ENCODE data around the gene DLG2.

The DLG2 gene

DNA sequence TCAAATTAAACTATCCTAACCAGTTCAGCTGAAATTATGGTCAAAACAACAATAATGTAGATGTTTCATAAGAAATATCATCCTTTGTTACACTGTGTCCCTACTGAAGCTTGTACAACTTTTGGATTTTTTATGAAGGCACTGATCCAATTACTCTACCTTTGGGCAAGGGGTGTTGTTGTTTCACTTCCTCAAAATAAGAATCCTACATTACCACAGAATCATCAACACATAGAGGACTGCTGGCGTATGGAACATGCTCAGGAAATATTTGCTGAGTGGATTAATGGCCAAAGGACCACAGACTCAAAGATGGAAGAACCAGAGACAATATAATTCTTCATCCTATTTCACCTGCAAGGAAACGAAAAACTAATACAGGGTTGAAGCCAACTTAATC lies 1433.4 kb downstream of the DLG2 start:
- Histone ChIP-seq H3K4me1 (ENCODE audit: low read length) (peaks cover 29% of the 10 kb centered on the region), H3K9me3 (ENCODE audit: insufficient read depth, low read length) (no peaks in the 10 kb centered on the region), H3K79me2 (ENCODE audit: low read length) (no peaks in the 10 kb centered on the region), H3K27ac (ENCODE audit: low read length) (no peak overlapping the region), H3K4me3 (ENCODE audit: low read length) (no peak overlapping the region), H3K9ac (ENCODE audit: low read length) (no peak overlapping the region), H2AFZ (ENCODE audit: low read depth, low read length) (no peak overlapping the region), H3K36me3 (replicated peaks; ENCODE audit: low read depth, low read length) (no peaks in the 10 kb centered on the region), H3K27me3 (ENCODE audit: low read depth, low read length) (no peaks in the 10 kb centered on the region), H4K20me1 (ENCODE audit: insufficient read depth, low read length) (no peaks in the 10 kb centered on the region), H3K4me2 (ENCODE audit: low read length) (no peak overlapping the region)
- no peak for TF ChIP-seq EZH2phosphoT487 (IDR thresholded peaks at IDR 0.05; ENCODE audit: low read depth)
- TF ChIP-seq, protein P1, sequence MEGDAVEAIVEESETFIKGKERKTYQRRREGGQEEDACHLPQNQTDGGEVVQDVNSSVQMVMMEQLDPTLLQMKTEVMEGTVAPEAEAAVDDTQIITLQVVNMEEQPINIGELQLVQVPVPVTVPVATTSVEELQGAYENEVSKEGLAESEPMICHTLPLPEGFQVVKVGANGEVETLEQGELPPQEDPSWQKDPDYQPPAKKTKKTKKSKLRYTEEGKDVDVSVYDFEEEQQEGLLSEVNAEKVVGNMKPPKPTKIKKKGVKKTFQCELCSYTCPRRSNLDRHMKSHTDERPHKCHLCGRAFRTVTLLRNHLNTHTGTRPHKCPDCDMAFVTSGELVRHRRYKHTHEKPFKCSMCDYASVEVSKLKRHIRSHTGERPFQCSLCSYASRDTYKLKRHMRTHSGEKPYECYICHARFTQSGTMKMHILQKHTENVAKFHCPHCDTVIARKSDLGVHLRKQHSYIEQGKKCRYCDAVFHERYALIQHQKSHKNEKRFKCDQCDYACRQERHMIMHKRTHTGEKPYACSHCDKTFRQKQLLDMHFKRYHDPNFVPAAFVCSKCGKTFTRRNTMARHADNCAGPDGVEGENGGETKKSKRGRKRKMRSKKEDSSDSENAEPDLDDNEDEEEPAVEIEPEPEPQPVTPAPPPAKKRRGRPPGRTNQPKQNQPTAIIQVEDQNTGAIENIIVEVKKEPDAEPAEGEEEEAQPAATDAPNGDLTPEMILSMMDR (IDR thresholded peaks at IDR 0.05; ENCODE audit: low read depth, low read length), result no peak

DNA sequence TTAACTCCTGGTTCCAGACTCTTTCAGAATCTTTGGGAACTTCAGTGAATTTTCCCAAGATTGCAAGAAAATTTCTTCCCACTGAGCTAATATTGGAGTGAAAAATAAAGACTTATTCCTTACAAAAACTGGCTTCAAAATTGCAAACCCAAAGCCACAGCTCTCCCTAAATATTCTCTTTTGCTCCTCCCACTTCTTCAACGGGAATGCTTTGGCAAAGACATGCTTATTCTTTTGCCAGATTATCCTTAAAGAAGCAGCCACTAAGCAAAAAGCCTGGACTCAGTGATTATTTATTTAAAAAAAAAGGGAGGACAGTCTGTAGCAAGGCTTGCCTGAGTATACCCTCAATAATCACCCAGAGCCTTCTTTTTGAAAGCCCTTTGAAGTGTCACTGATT lies 1438.6 kb downstream of the DLG2 start:
- no peak overlapping the region for H3K4me2 ChIP-seq (ENCODE audit: low read length)
- no peak overlapping the region for H2AFZ ChIP-seq (ENCODE audit: low read depth, low read length)
- peaks cover 4% of the 10 kb centered on the region; the same call in 1 of the 2 replicates for H3K9me3 ChIP-seq (ENCODE audit: insufficient read depth, low read length)
- H3K79me2 ChIP-seq (ENCODE audit: low read length), result no peaks in the 10 kb centered on the region
- H3K4me3 ChIP-seq (ENCODE audit: low read length), result no peak overlapping the region
- H4K20me1 ChIP-seq (ENCODE audit: insufficient read depth, low read length), result no peaks in the 10 kb centered on the region
- no peak overlapping the region for H3K9ac ChIP-seq (ENCODE audit: low read length)
- H3K4me1 ChIP-seq (ENCODE audit: low read length), result peaks cover 31% of the 10 kb centered on the region
- H3K27ac ChIP-seq (ENCODE audit: low read length), result no peak overlapping the region
- H3K27me3 ChIP-seq (ENCODE audit: low read depth, low read length), result no peaks in the 10 kb centered on the region
- TF ChIP-seq EZH2phosphoT487 (IDR thresholded peaks at IDR 0.05; ENCODE audit: low read depth), result no peak
- TF ChIP-seq, protein P1 (IDR thresholded peaks at IDR 0.05; ENCODE audit: low read depth, low read length), result no peak
- H3K36me3 ChIP-seq (replicated peaks; ENCODE audit: low read depth, low read length), result no peaks in the 10 kb centered on the region

- no peaks in the 10 kb centered on the region for H4K20me1 ChIP-seq (ENCODE audit: insufficient read depth, low read length)
- no peaks in the 10 kb centered on the region for H3K9me3 ChIP-seq (ENCODE audit: insufficient read depth, low read length)
- H3K4me2 ChIP-seq (ENCODE audit: low read length), result no peak overlapping the region
- H3K27ac ChIP-seq (ENCODE audit: low read length), result no peak overlapping the region
- no peak overlapping the region for H3K4me3 ChIP-seq (ENCODE audit: low read length)
- H3K36me3 ChIP-seq (replicated peaks; ENCODE audit: low read depth, low read length), result no peaks in the 10 kb centered on the region
- H3K79me2 ChIP-seq (ENCODE audit: low read length), result no peaks in the 10 kb centered on the region
- no peaks in the 10 kb centered on the region for H3K4me1 ChIP-seq (ENCODE audit: low read length)
- no peak overlapping the region for H2AFZ ChIP-seq (ENCODE audit: low read depth, low read length)
- no peak overlapping the region for H3K9ac ChIP-seq (ENCODE audit: low read length)
- no peak for TF ChIP-seq EZH2phosphoT487 (IDR thresholded peaks at IDR 0.05; ENCODE audit: low read depth)
- TF ChIP-seq, protein P1 (IDR thresholded peaks at IDR 0.05; ENCODE audit: low read depth, low read length), result no peak
- no peaks in the 10 kb centered on the region for H3K27me3 ChIP-seq (ENCODE audit: low read depth, low read length)
Observed at GRCh38 chr11:84173078-84173477, 1454.1 kb downstream of the DLG2 start.

DNA sequence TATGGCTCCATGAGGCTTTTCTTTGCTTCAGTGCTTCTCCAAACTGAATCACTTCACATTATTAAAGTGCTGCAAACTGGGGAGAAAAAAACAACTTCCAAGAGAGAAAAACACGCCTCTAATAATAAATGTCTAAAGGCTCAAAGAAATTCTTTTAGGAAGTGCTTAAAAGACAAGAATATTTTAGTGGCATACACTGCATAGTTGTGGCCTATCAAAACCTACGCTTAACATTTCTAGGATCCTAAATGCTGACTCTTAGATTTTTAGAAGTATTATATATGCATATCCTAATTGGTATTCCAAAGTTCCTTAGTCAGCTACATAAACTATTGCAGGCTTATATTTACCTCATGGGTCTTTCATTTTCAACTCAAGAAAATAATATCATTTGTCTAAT lies 1462.0 kb downstream of the DLG2 start:
- no peak for TF ChIP-seq EZH2phosphoT487 (IDR thresholded peaks at IDR 0.05; ENCODE audit: low read depth)
- TF ChIP-seq, protein P1 (IDR thresholded peaks at IDR 0.05; ENCODE audit: low read depth, low read length), result no peak
- Histone ChIP-seq H3K4me2 (ENCODE audit: low read length) (no peak overlapping the region), H3K4me1 (ENCODE audit: low read length) (no peaks in the 10 kb centered on the region), H4K20me1 (ENCODE audit: insufficient read depth, low read length) (no peaks in the 10 kb centered on the region), H3K9me3 (ENCODE audit: insufficient read depth, low read length) (no peaks in the 10 kb centered on the region), H3K36me3 (replicated peaks; ENCODE audit: low read depth, low read length) (no peaks in the 10 kb centered on the region), H3K27ac (ENCODE audit: low read length) (no peak overlapping the region), H3K9ac (ENCODE audit: low read length) (no peak overlapping the region), H3K27me3 (ENCODE audit: low read depth, low read length) (no peaks in the 10 kb centered on the region), H2AFZ (ENCODE audit: low read depth, low read length) (no peak overlapping the region), H3K4me3 (ENCODE audit: low read length) (no peak overlapping the region), H3K79me2 (ENCODE audit: low read length) (no peaks in the 10 kb centered on the region)
